ENCODE data around the gene ZNF581.

ZNF581 gene

GRCh38 chr19:55644191-55644833 is 863 bp downstream of the ZNF581 start:
- peak overlapping the region; percentile 81 for H3K4me3 ChIP-seq (ENCODE audit: low read depth, low read length)
- no peak for DNase-seq (ENCODE audit: low read depth)
- no peak for TF ChIP-seq CTCF (conservative IDR thresholded peaks at IDR 0.05; ENCODE audit: low read depth, low read length)

GRCh38 chr19:55644842-55645511 is 1.5 kb downstream of the ZNF581 start:
- H3K4me3 ChIP-seq (ENCODE audit: low read depth, low read length): no peak overlapping the region
- no peak for TF ChIP-seq CTCF (conservative IDR thresholded peaks at IDR 0.05; ENCODE audit: low read depth, low read length)

GRCh38 chr19:55645512-55645881 is 2.0 kb downstream of the ZNF581 start:
- no peak overlapping the region for H3K4me3 ChIP-seq (ENCODE audit: low read depth, low read length)
- DNase-seq (ENCODE audit: low read depth): no peak
- no peak for TF ChIP-seq CTCF (conservative IDR thresholded peaks at IDR 0.05; ENCODE audit: low read depth, low read length)

More at GRCh38 chr19:55644842-55645511, 1.5 kb downstream of the ZNF581 start:
- DNase-seq (ENCODE audit: low read depth): no peak

- peak overlapping the region; percentile 91 for H3K4me3 ChIP-seq (ENCODE audit: low read depth, low read length)
- no peak for DNase-seq (ENCODE audit: low read depth)
- TF ChIP-seq CTCF (conservative IDR thresholded peaks at IDR 0.05; ENCODE audit: low read depth, low read length): no peak
Measured at GRCh38 chr19:55646889-55647731, 3.7 kb downstream of the ZNF581 start.

- no peak for TF ChIP-seq CTCF (conservative IDR thresholded peaks at IDR 0.05; ENCODE audit: low read depth, low read length)
- peak within 1 kb of the TSS; percentile 91 for H3K4me3 ChIP-seq (ENCODE audit: low read depth, low read length)
- peak; percentile 79 for DNase-seq (ENCODE audit: low read depth)
Measured at GRCh38 chr19:55647732-55648584, 4.5 kb downstream of the ZNF581 start, which contains the start of gene CCDC106. CCDC106 (plus strand) TSS chr19:55648212; CDS start chr19:55649047, 835 bp downstream.

GRCh38 chr19:55648585-55649267 is 5.3 kb downstream of the ZNF581 start:
- peak overlapping the region; percentile 91 for H3K4me3 ChIP-seq (ENCODE audit: low read depth, low read length)
- DNase-seq (ENCODE audit: low read depth): no peak
- no peak for TF ChIP-seq CTCF (conservative IDR thresholded peaks at IDR 0.05; ENCODE audit: low read depth, low read length)
